HepG2 (cell line): Measurements from ENCODE around the gene VAT1L.

Experiments
- ARID4A ChIP-seq: sonication (generic); formaldehyde crosslinking; IDR thresholded peaks from 2 replicates; pipeline ENCODE4 v1.5.0; 2020; ENCODE audit warnings: mild to moderate bottlenecking, missing genetic modification reagents, borderline replicate concordance
- CTCF ChIP-seq: sonication (generic); formaldehyde crosslinking; IDR thresholded peaks from 2 replicates; pipeline ENCODE4 v1.5.0; 2020; ENCODE audit warnings: mild to moderate bottlenecking, missing genetic modification reagents, moderate library complexity
- EED ChIP-seq: sonication (generic); formaldehyde crosslinking; IDR thresholded peaks from 2 replicates; pipeline ENCODE4 v1.5.0; 2020; ENCODE audit warnings: mild to moderate bottlenecking, missing genetic modification reagents
- SUZ12 ChIP-seq: fragments of 150-350 bp; IDR thresholded peaks from 2 replicates; pipeline ENCODE4 v1.6.1; 2014; ENCODE audit warnings: low read depth, low read length
- ZNF207 ChIP-seq: fragments of 450-650 bp; IDR thresholded peaks from 2 replicates; pipeline ENCODE4 v1.6.1; 2016; ENCODE audit warnings: antibody characterized with exemption, borderline replicate concordance
- ZNF777 ChIP-seq: sonication (generic); formaldehyde crosslinking; IDR thresholded peaks from 2 replicates; pipeline ENCODE4 v1.4.0; 2020; ENCODE audit warnings: missing genetic modification reagents
- ZNF792 ChIP-seq: IDR thresholded peaks from 2 replicates; pipeline ENCODE4 v1.6.1; 2016

- TF ChIP-seq EED, result no peak
- no peak for TF ChIP-seq SUZ12
- no peak for TF ChIP-seq ARID4A (CRISPR knock-in tag)
- no peak for TF ChIP-seq ZNF777
- TF ChIP-seq ZNF207, result no peak
- no peak for TF ChIP-seq ZNF792 (CRISPR knock-in tag)
- TF ChIP-seq CTCF (CRISPR knock-in tag), result no peak
These were observed 167.9 kb downstream of the VAT1L start for GRCh38 chr16:77956231-77956630.
